GM23248 (cell line): Measurements from ENCODE around the gene TNFAIP8L3. TPM values are rescaled to one million over a fixed set of nuclear protein-coding genes. Genes with fewer than 3 reads are reported as not detected.

Experiments
- DNase-seq: peaks from one replicate; pipeline ENCODE4 v3.0.0-alpha.2; 2015
- H2AFZ ChIP-seq: fragments of 200-600 bp; sonication (generic); 2 replicates; pipeline ENCODE4 v1.6.1; 2016; ENCODE audit warnings: antibody characterized with exemption
- H3F3A ChIP-seq: fragments of 200-600 bp; sonication (generic); 2 replicates; pipeline ENCODE4 v1.6.1; 2016; ENCODE audit warnings: mild to moderate bottlenecking, antibody characterized with exemption, mixed run types; ENCODE audit not compliant: insufficient read depth
- H3K27ac ChIP-seq: fragments of 200-600 bp; sonication (generic); 2 replicates; pipeline ENCODE4 v1.5.1; 2016; ENCODE audit warnings: mild to moderate bottlenecking
- H3K27me3 ChIP-seq: fragments of 200-600 bp; sonication (generic); replicated peaks from 2 replicates; pipeline ENCODE4 v1.6.1; 2016; ENCODE audit warnings: mild to moderate bottlenecking; ENCODE audit not compliant: insufficient read depth
- H3K36me3 ChIP-seq: fragments of 200-600 bp; sonication (generic); 2 replicates; pipeline ENCODE4 v1.6.1; 2016; ENCODE audit warnings: low read depth, mild to moderate bottlenecking
- H3K4me1 ChIP-seq: fragments of 200-600 bp; sonication (generic); 2 replicates; pipeline ENCODE4 v1.6.1; 2016; ENCODE audit warnings: mild to moderate bottlenecking; ENCODE audit not compliant: insufficient read depth
- H3K4me2 ChIP-seq: fragments of 200-600 bp; sonication (generic); one replicate; pipeline ENCODE4 v1.6.1; 2016; ENCODE audit warnings: mild to moderate bottlenecking; ENCODE audit not compliant: unreplicated experiment
- H3K4me3 ChIP-seq: fragments of 200-600 bp; sonication (generic); 2 replicates; pipeline ENCODE4 v1.5.1; 2016; ENCODE audit warnings: mild to moderate bottlenecking
- H3K79me2 ChIP-seq: fragments of 200-600 bp; sonication (generic); 2 replicates; pipeline ENCODE4 v1.6.1; 2016; ENCODE audit warnings: mild to moderate bottlenecking; ENCODE audit not compliant: insufficient read depth
- H3K9ac ChIP-seq: fragments of 200-600 bp; sonication (generic); 2 replicates; pipeline ENCODE4 v1.6.1; 2016; ENCODE audit warnings: mild to moderate bottlenecking
- H3K9me2 ChIP-seq: fragments of 200-600 bp; sonication (generic); 2 replicates; pipeline ENCODE4 v1.6.1; 2016; ENCODE audit warnings: mixed run types, mild to moderate bottlenecking, moderate library complexity; ENCODE audit not compliant: insufficient read depth
- H3K9me3 ChIP-seq: fragments of 200-600 bp; sonication (generic); one replicate; pipeline ENCODE4 v1.6.1; 2017; ENCODE audit warnings: low read depth
- H4K20me1 ChIP-seq: fragments of 200-600 bp; sonication (generic); 2 replicates; pipeline ENCODE4 v1.6.0; 2016; ENCODE audit not compliant: insufficient read depth
- EZH2 ChIP-seq: fragments of 200-600 bp; sonication (generic); IDR thresholded peaks from 2 replicates; pipeline ENCODE4 v1.6.1; 2018; ENCODE audit warnings: antibody characterized with exemption, mild to moderate bottlenecking; ENCODE audit not compliant: insufficient read depth, poor library complexity, severe bottlenecking
- EZH2phosphoT487 ChIP-seq: fragments of 200-600 bp; sonication (generic); IDR thresholded peaks from 2 replicates; pipeline ENCODE4 v1.6.1; 2018; ENCODE audit warnings: antibody characterized with exemption, moderate library complexity, mild to moderate bottlenecking, low read depth; ENCODE audit not compliant: insufficient read depth
- WGBS, 2 experiments: methylation state at CpG; one replicate each; pipeline ENCODE4 v1.1.6; 2015 to 2017; ENCODE audit warnings: low lambda C conversion rate in 2 of 2, low coverage in 1 of 2; ENCODE audit errors: missing lambda C conversion rate in 2 of 2; 5-methylcytosine and 5-hydroxymethylcytosine counted together
- in situ Hi-C: fragments of 300-500 bp; cut with MboI; formaldehyde crosslinking; loops from 2 replicates; pipeline ENCODE4 v1.15.0; 2020
- polyA plus RNA-seq: library from polyadenylated mRNA; unstranded; fragments of >200 nt; fragmentation: Nextera tagmentation; extraction: Ambion mirVana; gene quantifications from 2 replicates; pipeline ENCODE4 v1.2.1, GENCODE V29; 2016
- total RNA-seq: library from RNA; depleted of rRNA; stranded (reverse); fragments of >200 nt; shearing (Covaris generic); gene quantifications from 2 replicates; pipeline ENCODE4 v1.2.3, GENCODE V29; 2014

The TNFAIP8L3 gene
- total and polyA plus RNA-seq, 2 experiments from 2014 or later: 2.0 to 2.8 TPM

- peak overlapping the region; percentile 52 for H3K9ac ChIP-seq
- H3K4me3 ChIP-seq: no peak overlapping the region
- H3K79me2 ChIP-seq: no peaks in the 10 kb centered on the region
- H2AFZ ChIP-seq: peak overlapping the region; percentile 54
- no peaks in the 10 kb centered on the region for H3K9me2 ChIP-seq
- in situ Hi-C loops: no loop called here
- peak; percentile 91 for DNase-seq
- H3K4me2 ChIP-seq: peak overlapping the region; percentile 16
- no peaks in the 10 kb centered on the region for H3K9me3 ChIP-seq
- no peaks in the 10 kb centered on the region for H3K36me3 ChIP-seq
- H4K20me1 ChIP-seq: no peaks in the 10 kb centered on the region
- peaks cover 11% of the 10 kb centered on the region; the same call in 1 of the 2 replicates for H3F3A ChIP-seq
- H3K27me3 ChIP-seq: no peaks in the 10 kb centered on the region
- peaks cover 12% of the 10 kb centered on the region for H3K4me1 ChIP-seq
- 40 to 53% methylated on average over 6 of the region's 6 CpGs for WGBS, 2 experiments
- TF ChIP-seq EZH2: no peak
- no peak for TF ChIP-seq EZH2phosphoT487
- H3K27ac ChIP-seq: peak overlapping the region; percentile 63
These were observed 63.9 kb downstream of the TNFAIP8L3 start for GRCh38 chr15:51030649-51031316.

- H3K27me3 ChIP-seq: no peaks in the 10 kb centered on the region
- no peaks in the 10 kb centered on the region for H4K20me1 ChIP-seq
- no peak overlapping the region for H2AFZ ChIP-seq
- no peak for TF ChIP-seq EZH2
- no peak for TF ChIP-seq EZH2phosphoT487
- H3K4me1 ChIP-seq: peaks cover 17% of the 10 kb centered on the region
- no peaks in the 10 kb centered on the region for H3K79me2 ChIP-seq
- H3K9ac ChIP-seq: no peak overlapping the region
- H3K4me2 ChIP-seq: no peak overlapping the region
- no peak overlapping the region for H3K27ac ChIP-seq
- H3K9me3 ChIP-seq: no peaks in the 10 kb centered on the region
- H3F3A ChIP-seq: 0 out of 2 replicates have a peak, but pooled peaks cover 4% of the 10 kb centered on the region
- no peak for DNase-seq
- H3K4me3 ChIP-seq: no peak overlapping the region
- in situ Hi-C loops: no loop called here
- no peaks in the 10 kb centered on the region for H3K36me3 ChIP-seq
- WGBS, 2 experiments: 80 to 81% methylated on average over 3 of the region's 3 CpGs
- no peaks in the 10 kb centered on the region for H3K9me2 ChIP-seq
These were observed 69.3 kb downstream of the TNFAIP8L3 start for GRCh38 chr15:51025454-51025846.

DNA sequence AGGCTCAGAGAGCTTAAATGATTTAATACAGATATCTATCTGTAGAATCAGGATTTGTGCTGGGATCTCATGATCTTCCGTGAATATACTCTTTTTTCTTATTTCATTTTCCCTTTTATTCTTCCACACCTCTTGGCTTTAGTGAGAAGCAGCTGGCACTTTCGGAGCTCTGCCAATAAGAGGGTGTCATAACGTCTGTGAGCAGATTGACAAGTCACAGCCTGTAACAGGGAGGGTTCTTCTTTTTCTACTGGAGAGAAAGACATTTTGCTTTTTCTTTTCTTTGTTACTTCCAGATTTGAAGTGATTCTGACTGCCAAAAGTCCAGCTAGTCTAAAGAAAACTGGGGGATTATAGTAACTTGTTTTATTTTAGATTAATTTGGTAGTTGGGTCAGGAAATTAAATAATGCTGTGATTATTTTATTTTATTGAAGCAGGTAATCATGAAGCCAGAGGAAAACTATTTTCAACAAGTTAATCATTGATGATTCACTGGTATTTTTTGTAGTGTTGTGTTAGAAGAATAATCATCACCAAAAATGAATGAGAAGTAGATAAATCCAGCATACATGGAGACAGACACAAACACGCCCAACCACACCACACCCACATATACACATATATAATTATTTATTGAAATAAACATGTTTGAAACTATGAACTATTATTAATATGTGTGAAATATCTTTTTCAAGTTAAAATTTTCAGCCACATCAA is 69.8 kb downstream of the TNFAIP8L3 start:
- Histone ChIP-seq H3K79me2 (no peaks in the 10 kb centered on the region), H3K36me3 (0 out of 2 replicates have a peak, but pooled peaks cover 1% of the 10 kb centered on the region), H3K9me2 (no peaks in the 10 kb centered on the region), H2AFZ (no peak overlapping the region), H3K9me3 (no peaks in the 10 kb centered on the region), H4K20me1 (no peaks in the 10 kb centered on the region), H3K4me2 (no peak overlapping the region), H3F3A (0 out of 2 replicates have a peak, but pooled peaks cover 4% of the 10 kb centered on the region), H3K27me3 (no peaks in the 10 kb centered on the region), H3K4me3 (no peak overlapping the region), H3K4me1 (peaks cover 14% of the 10 kb centered on the region), H3K9ac (no peak overlapping the region), H3K27ac (no peak overlapping the region; the same call in 1 of the 2 replicates)
- in situ Hi-C loops: no loop called here
- WGBS, 2 experiments: 37 to 43% methylated on average over 4 of the region's 4 CpGs
- DNase-seq: peak; percentile 44
- TF ChIP-seq EZH2phosphoT487 (no peak), EZH2 (no peak)

GRCh38 chr15:51023499-51023898 is 71.2 kb downstream of the TNFAIP8L3 start:
- no peak for TF ChIP-seq EZH2
- TF ChIP-seq EZH2phosphoT487: no peak
- no peak for DNase-seq
- no peaks in the 10 kb centered on the region for H4K20me1 ChIP-seq
- 89 to 95% methylated on average over 1 of the region's 1 CpG for WGBS, 2 experiments
- no peak overlapping the region for H3K9ac ChIP-seq
- no peak overlapping the region for H3K4me3 ChIP-seq
- H3K4me1 ChIP-seq: peaks cover 14% of the 10 kb centered on the region
- no peaks in the 10 kb centered on the region for H3K27me3 ChIP-seq
- in situ Hi-C loops: no loop called here
- no peak overlapping the region for H2AFZ ChIP-seq
- H3K79me2 ChIP-seq: no peaks in the 10 kb centered on the region
- H3K9me2 ChIP-seq: no peaks in the 10 kb centered on the region
- H3K4me2 ChIP-seq: no peak overlapping the region
- H3K9me3 ChIP-seq: no peaks in the 10 kb centered on the region
- H3K36me3 ChIP-seq: 0 out of 2 replicates have a peak, but pooled peaks cover 4% of the 10 kb centered on the region
- no peaks in the 10 kb centered on the region for H3F3A ChIP-seq
- H3K27ac ChIP-seq: no peak overlapping the region
